ENCODE data around the gene DGKE. TPM values are rescaled to one million over a fixed set of nuclear protein-coding genes. Genes with fewer than 3 reads are reported as not detected.

The DGKE gene
- total and polyA plus RNA-seq, 2 donors (not counting 3 experiments of a cell fraction or from before 2014, with no cell fraction given), result 4.9 to 22.9 TPM

- no peaks in the 10 kb centered on the region for H3K9me3 ChIP-seq (replicated peaks; ENCODE audit: control insufficient read depth, insufficient read depth, low read length)
- DNase-seq (ENCODE audit: low read depth, low spot score) (peak; percentile 90), FAIRE-seq (peak; percentile 92)
- peaks cover 33% of the 10 kb centered on the region for H3K4me1 ChIP-seq (ENCODE audit: control insufficient read depth, extremely low read depth, insufficient read depth, low read length)
- H3K79me2 ChIP-seq (ENCODE audit: control insufficient read depth, insufficient read depth, low read length), result peaks cover 45% of the 10 kb centered on the region
- CTCF ChIA-PET, result interaction anchor here (1.0 to 1.3 kb wide), 3 partner anchors 23 to 80 kb away, joined by 3 to 7 read pairs (median 6); partner anchors contain the start of genes C17orf67 and DGKE
- H3K27me3 ChIP-seq (ENCODE audit: control insufficient read depth in 2 of 2, insufficient read depth in 2 of 2, low read length in 2 of 2), result no peaks in the 10 kb centered on the region
- POLR2A ChIA-PET, result interaction anchor here (0.6 to 1.6 kb wide), 15 partner anchors 10 to 134 kb away, joined by 3 to 15 read pairs (median 4); partner anchors contain the start of genes C17orf67 and DGKE
- no peaks in the 10 kb centered on the region for H3K9me1 ChIP-seq (replicated peaks; ENCODE audit: control insufficient read depth, extremely low read depth, insufficient read depth, low read length)
- H3K9ac ChIP-seq (replicated peaks; ENCODE audit: extremely low read depth, insufficient read depth, low read length), result peak within 1 kb of the TSS; percentile 97
- peak within 1 kb of the TSS; percentile 79 to 95 (median 88) for H3K4me3 ChIP-seq (replicated peaks in 1 of 3; ENCODE audit: insufficient read depth in 1 of 3, low read depth in 1 of 3, low read length in 3 of 3)
- H3K4me2 ChIP-seq (ENCODE audit: insufficient read depth, low read length), result peak within 1 kb of the TSS; percentile 95
- H3K36me3 ChIP-seq (ENCODE audit: control insufficient read depth in 2 of 2, extremely low read depth in 1 of 2, insufficient read depth in 2 of 2, low read length in 2 of 2), result no peaks in the 10 kb centered on the region
- H2AFZ ChIP-seq (ENCODE audit: low read depth, low read length), result peak within 1 kb of the TSS; percentile 73
- intact Hi-C loops (cut with micrococcal nuclease) (loop anchor here (1.0 kb wide), 3 partner anchors 46 to 95 kb away; partner anchors contain the start of gene C17orf67), dilution Hi-C loops (cut with MboI; ENCODE audit: extremely low pct_ligation_motif_present, low sequenced_read_pairs) (no loop called here)
- BruUV-seq (replicated peaks), result TSS peak; percentile 93
- peak within 1 kb of the TSS; percentile 93 for H3K27ac ChIP-seq (ENCODE audit: insufficient read depth, low read depth, low read length)
- TF ChIP-seq MAX (IDR thresholded peaks at IDR 0.05; ENCODE audit: insufficient read depth, insufficient read length) (peak; percentile 81), POLR2AphosphoS5 (IDR thresholded peaks at IDR 0.05; ENCODE audit: insufficient read depth, low read depth, low read length) (peak; percentile 100), JUN (IDR thresholded peaks at IDR 0.05; ENCODE audit: borderline replicate concordance, insufficient read depth, insufficient read length, low read depth) (no peak), POLR2A (IDR thresholded peaks at IDR 0.05; ENCODE audit: low read depth, low read length) (peak; percentile 100)
- no peaks in the 10 kb centered on the region for H4K20me1 ChIP-seq (replicated peaks; ENCODE audit: control insufficient read depth, extremely low read depth, insufficient read depth, low read length)
These were observed 80.1 kb downstream of the DGKE start, which contains the start of gene TRIM25 for GRCh38 chr17:56913867-56914580. TRIM25 (minus strand) TSS chr17:56914049; CDS start chr17:56913988, 61 bp downstream.

Measured in endothelial cell of umbilical vein (primary cell).